Loucy (cell line): Measurements from ENCODE around the gene BRIX1.

ENCODE experiments used
- H2AFZ ChIP-seq: fragments of 200-600 bp; sonication (generic); 2 replicates; pipeline ENCODE4 v1.6.0; 2016; ENCODE audit warnings: antibody characterized with exemption, mild to moderate bottlenecking, low read length, moderate library complexity
- H3F3A ChIP-seq: fragments of 200-600 bp; 2 replicates; pipeline ENCODE4 v1.6.0; 2016; ENCODE audit warnings: antibody characterized with exemption, low read depth, mild to moderate bottlenecking
- H3K27me3 ChIP-seq: fragments of 200-600 bp; sonication (generic); 2 replicates; pipeline ENCODE4 v1.6.1; 2014; ENCODE audit warnings: low read length, mild to moderate bottlenecking; ENCODE audit not compliant: insufficient read depth, poor library complexity, severe bottlenecking
- H3K36me3 ChIP-seq: fragments of 200-600 bp; sonication (generic); 2 replicates; pipeline ENCODE4 v1.6.1; 2016; ENCODE audit warnings: low read length; ENCODE audit not compliant: insufficient read depth
- H3K4me1 ChIP-seq: fragments of 200-600 bp; sonication (generic); 2 replicates; pipeline ENCODE4 v1.5.1; 2014; ENCODE audit warnings: low read length, mild to moderate bottlenecking; ENCODE audit not compliant: insufficient read depth, poor library complexity, severe bottlenecking
- H3K4me2 ChIP-seq: fragments of 200-600 bp; sonication (generic); 2 replicates; pipeline ENCODE4 v1.6.0; 2014; ENCODE audit warnings: antibody characterized with exemption, low read length, low read depth, mild to moderate bottlenecking; ENCODE audit not compliant: poor library complexity, severe bottlenecking
- H3K4me3 ChIP-seq: fragments of 200-600 bp; sonication (generic); 2 replicates; pipeline ENCODE4 v1.5.1; 2014; ENCODE audit warnings: low read length, mild to moderate bottlenecking, mixed read lengths; ENCODE audit not compliant: poor library complexity, severe bottlenecking
- H3K79me2 ChIP-seq: fragments of 200-600 bp; sonication (generic); 2 replicates; pipeline ENCODE4 v1.6.1; 2014; ENCODE audit warnings: low read length; ENCODE audit not compliant: insufficient read depth
- H3K9ac ChIP-seq: fragments of 200-600 bp; sonication (generic); 2 replicates; pipeline ENCODE4 v1.6.0; 2014; ENCODE audit warnings: mild to moderate bottlenecking, low read depth, low read length, moderate library complexity; ENCODE audit not compliant: poor library complexity, severe bottlenecking
- H3K9me2 ChIP-seq: fragments of 200-600 bp; sonication (generic); replicated peaks from 2 replicates; pipeline ENCODE4 v1.6.1; 2016; ENCODE audit warnings: low read depth, low read length, mixed read lengths
- H3K9me3 ChIP-seq: fragments of 200-600 bp; sonication (generic); 2 replicates; pipeline ENCODE4 v1.6.1; 2014; ENCODE audit warnings: mild to moderate bottlenecking, antibody characterized with exemption, low read length, low read depth; ENCODE audit not compliant: insufficient read depth
- H4K20me1 ChIP-seq: fragments of 200-600 bp; sonication (generic); 2 replicates; pipeline ENCODE4 v1.6.0; 2014; ENCODE audit warnings: antibody characterized with exemption, low read length, mild to moderate bottlenecking; ENCODE audit not compliant: insufficient read depth, poor library complexity, severe bottlenecking
- CTCF ChIP-seq: fragments of 200-600 bp; sonication (generic); conservative IDR thresholded peaks from 2 replicates; pipeline ENCODE4 v1.5.1; 2014; ENCODE audit warnings: mild to moderate bottlenecking, antibody characterized with exemption, low read length
- EZH2phosphoT487 ChIP-seq: fragments of 200-600 bp; IDR thresholded peaks from 2 replicates; pipeline ENCODE4 v1.6.1; 2018; ENCODE audit warnings: antibody characterized with exemption, mild to moderate bottlenecking, moderate library complexity, borderline replicate concordance

The BRIX1 gene

GRCh38 chr5:34957321-34957720 is 41.8 kb downstream of the BRIX1 start:
- Histone ChIP-seq H3K36me3 (peaks cover 20% of the 10 kb centered on the region; the same call in 1 of the 2 replicates), H2AFZ (no peak overlapping the region), H3K79me2 (no peaks in the 10 kb centered on the region), H3K9ac (no peak overlapping the region), H3K9me3 (no peaks in the 10 kb centered on the region), H3K27me3 (no peaks in the 10 kb centered on the region), H3K9me2 (no peaks in the 10 kb centered on the region), H3F3A (no peaks in the 10 kb centered on the region), H4K20me1 (no peaks in the 10 kb centered on the region), H3K4me2 (no peak overlapping the region), H3K4me1 (no peaks in the 10 kb centered on the region), H3K4me3 (no peak overlapping the region)
- no peak for TF ChIP-seq EZH2phosphoT487
- TF ChIP-seq CTCF, result no peak

GRCh38 chr5:34957857-34958690 is 42.6 kb downstream of the BRIX1 start:
- Histone ChIP-seq H3K9me3 (no peaks in the 10 kb centered on the region), H3K27me3 (no peaks in the 10 kb centered on the region), H3F3A (no peaks in the 10 kb centered on the region), H3K79me2 (no peaks in the 10 kb centered on the region), H4K20me1 (no peaks in the 10 kb centered on the region), H3K4me1 (no peaks in the 10 kb centered on the region), H3K9me2 (no peaks in the 10 kb centered on the region), H3K4me2 (no peak overlapping the region), H3K36me3 (peaks cover 16% of the 10 kb centered on the region; the same call in 1 of the 2 replicates), H3K4me3 (no peak overlapping the region), H2AFZ (no peak overlapping the region), H3K9ac (no peak overlapping the region)
- no peak for TF ChIP-seq EZH2phosphoT487
- peak; percentile 77 for TF ChIP-seq CTCF

GRCh38 chr5:34959323-34959722 is 43.8 kb downstream of the BRIX1 start:
- H3K4me1 ChIP-seq, result no peaks in the 10 kb centered on the region
- no peaks in the 10 kb centered on the region for H3K9me2 ChIP-seq
- no peak for TF ChIP-seq CTCF
- no peak for TF ChIP-seq EZH2phosphoT487
- H2AFZ ChIP-seq, result no peak overlapping the region
- no peaks in the 10 kb centered on the region for H3K79me2 ChIP-seq
- no peaks in the 10 kb centered on the region for H3F3A ChIP-seq
- no peaks in the 10 kb centered on the region for H4K20me1 ChIP-seq
- H3K4me3 ChIP-seq, result no peak overlapping the region
- H3K4me2 ChIP-seq, result no peak overlapping the region
- no peaks in the 10 kb centered on the region for H3K9me3 ChIP-seq
- H3K36me3 ChIP-seq, result peaks cover 10% of the 10 kb centered on the region; the same call in 1 of the 2 replicates
- no peak overlapping the region for H3K9ac ChIP-seq
- H3K27me3 ChIP-seq, result no peaks in the 10 kb centered on the region
